RWPE1 (cell line): Measurements from ENCODE around the gene URM1.

ENCODE experiments used
- CTCF ChIA-PET: fragments of 350-600 bp; sonication (Branson Sonifier 250); formaldehyde crosslinking; extraction: SDS; loops from one replicate; lab custom pipeline; 2021; lab: Yijun Ruan, JAX
- POLR2A ChIA-PET: fragments of 400-600 bp; formaldehyde crosslinking; extraction: SDS; loops from one replicate; lab custom pipeline; 2020; ENCODE audit warnings: antibody characterized with exemption; ENCODE audit not compliant: low non-redundant PET; lab: Yijun Ruan, JAX
- DNase-seq: peaks from one replicate; pipeline ENCODE4 v3.0.0; 2012; ENCODE audit warnings: low spot score
- H3K27ac ChIP-seq: fragments of 450-650 bp; 2 replicates; pipeline ENCODE4 v1.5.1; 2017
- TF ChIP-seq, protein P1 (sequence below): fragments of 450-650 bp; conservative IDR thresholded peaks from 2 replicates; pipeline ENCODE4 v1.5.1; 2017; ENCODE audit warnings: low read depth, mild to moderate bottlenecking

The URM1 gene

DNA sequence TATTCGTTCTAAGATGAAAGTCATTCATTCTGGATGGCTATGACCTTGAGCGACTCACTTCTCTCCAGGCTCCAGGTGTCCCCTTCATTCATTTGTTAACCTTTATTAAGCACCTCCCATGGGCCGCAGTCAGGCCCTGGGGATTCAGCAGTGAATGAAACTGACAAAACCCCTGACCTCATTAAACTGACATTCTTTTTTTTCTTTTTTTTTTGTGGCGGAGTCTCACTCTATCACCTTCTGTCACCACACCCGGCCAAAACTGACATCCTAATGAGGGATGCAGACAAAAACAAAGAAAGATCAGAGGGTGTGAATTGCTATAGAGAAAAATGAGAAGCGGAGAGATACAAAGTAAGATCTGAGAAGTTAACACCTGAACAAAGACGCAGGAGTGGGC, 68.1 kb downstream of the URM1 start:
- CTCF ChIA-PET: interaction anchor here (0.5 to 2.1 kb wide), 25 partner anchors 8 to 1639 kb away, joined by 3 to 18 read pairs (median 5); partner anchors contain the start of gene URM1
- TF ChIP-seq, protein P1, sequence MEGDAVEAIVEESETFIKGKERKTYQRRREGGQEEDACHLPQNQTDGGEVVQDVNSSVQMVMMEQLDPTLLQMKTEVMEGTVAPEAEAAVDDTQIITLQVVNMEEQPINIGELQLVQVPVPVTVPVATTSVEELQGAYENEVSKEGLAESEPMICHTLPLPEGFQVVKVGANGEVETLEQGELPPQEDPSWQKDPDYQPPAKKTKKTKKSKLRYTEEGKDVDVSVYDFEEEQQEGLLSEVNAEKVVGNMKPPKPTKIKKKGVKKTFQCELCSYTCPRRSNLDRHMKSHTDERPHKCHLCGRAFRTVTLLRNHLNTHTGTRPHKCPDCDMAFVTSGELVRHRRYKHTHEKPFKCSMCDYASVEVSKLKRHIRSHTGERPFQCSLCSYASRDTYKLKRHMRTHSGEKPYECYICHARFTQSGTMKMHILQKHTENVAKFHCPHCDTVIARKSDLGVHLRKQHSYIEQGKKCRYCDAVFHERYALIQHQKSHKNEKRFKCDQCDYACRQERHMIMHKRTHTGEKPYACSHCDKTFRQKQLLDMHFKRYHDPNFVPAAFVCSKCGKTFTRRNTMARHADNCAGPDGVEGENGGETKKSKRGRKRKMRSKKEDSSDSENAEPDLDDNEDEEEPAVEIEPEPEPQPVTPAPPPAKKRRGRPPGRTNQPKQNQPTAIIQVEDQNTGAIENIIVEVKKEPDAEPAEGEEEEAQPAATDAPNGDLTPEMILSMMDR: no peak
- H3K27ac ChIP-seq: peak overlapping the region; percentile 37
- no peak for DNase-seq
- POLR2A ChIA-PET: no interaction called here
